ENCODE measurements around the gene SCO2.

DNA sequence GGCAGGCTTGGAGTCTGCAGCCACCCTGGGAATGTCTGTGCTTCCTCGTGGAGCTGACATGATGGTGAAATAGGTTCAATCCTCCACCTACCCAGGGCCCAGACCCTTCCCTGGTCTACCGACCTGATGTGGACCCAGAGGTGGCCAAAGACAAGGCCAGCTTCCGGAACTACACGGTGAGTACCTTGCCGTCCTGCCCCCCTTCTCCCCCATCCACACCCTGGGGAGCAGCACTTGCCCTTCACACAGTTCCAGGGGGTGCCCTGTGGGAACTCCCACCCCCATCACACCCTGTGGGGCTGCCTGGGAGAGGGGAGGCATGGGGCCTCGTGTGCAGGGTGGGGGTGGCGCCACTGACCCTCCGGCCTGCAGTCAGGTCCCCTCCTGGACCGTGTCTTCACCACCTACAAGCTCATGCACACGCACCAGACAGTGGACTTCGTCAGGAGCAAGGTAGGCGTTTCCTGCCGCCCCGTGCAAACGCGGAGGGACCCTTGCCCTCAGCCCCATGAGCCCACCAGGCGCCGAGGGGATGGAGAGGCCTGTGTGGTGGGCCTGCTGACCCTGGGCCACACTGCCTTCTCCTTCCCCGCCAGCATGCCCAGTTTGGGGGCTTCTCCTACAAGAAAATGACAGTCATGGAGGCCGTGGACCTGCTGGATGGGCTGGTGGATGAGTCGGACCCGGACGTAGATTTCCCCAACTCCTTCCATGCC lies 38.0 kb downstream of the SCO2 start:
- TF ChIP-seq SUZ12 (IDR thresholded peaks at IDR 0.05; ENCODE audit: extremely low read depth, insufficient read depth, insufficient read length) (no peak), YY1 (IDR thresholded peaks at IDR 0.05; ENCODE audit: insufficient read depth, insufficient read length) (no peak)

Data from NT2/D1 (cell line).